Chondrocyte (in vitro differentiated cells): ENCODE results near the gene KLHL8. TPM values are rescaled to one million over a fixed set of nuclear protein-coding genes. Genes with fewer than 3 reads are reported as not detected.

ENCODE experiments used
- DNase-seq: peaks from one replicate; pipeline ENCODE4 v3.0.0; 2021; ENCODE audit warnings: mixed read lengths, low spot score
- H3K27ac Mint-ChIP-seq: one replicate; pipeline ENCODE4 v1.8.0; 2021; ENCODE audit warnings: mild to moderate bottlenecking, moderate library complexity, mixed read lengths; ENCODE audit not compliant: unreplicated experiment
- H3K27me3 Mint-ChIP-seq: 2 replicates; pipeline ENCODE4 v1.8.0; 2021; ENCODE audit warnings: low read depth, mixed read lengths
- H3K36me3 Mint-ChIP-seq: 2 replicates; pipeline ENCODE4 v1.8.0; 2021; ENCODE audit warnings: low read depth, mixed read lengths
- H3K4me1 Mint-ChIP-seq: 2 replicates; pipeline ENCODE4 v1.8.0; 2021; ENCODE audit warnings: low read depth, mild to moderate bottlenecking, mixed read lengths
- H3K4me3 Mint-ChIP-seq: one replicate; pipeline ENCODE4 v1.8.0; 2021; ENCODE audit warnings: mild to moderate bottlenecking, moderate library complexity, mixed read lengths; ENCODE audit not compliant: unreplicated experiment
- H3K9me3 Mint-ChIP-seq: 2 replicates; pipeline ENCODE4 v1.8.0; 2021; ENCODE audit warnings: low read depth, mixed read lengths
- total RNA-seq: library from RNA; stranded (reverse); gene quantifications from 3 replicates; pipeline ENCODE4 v1.2.1, GENCODE V29; 2021
- TF ChIP-seq, protein P1 (sequence below): fragments of 200-600 bp; sonication (generic); IDR thresholded peaks from 2 replicates; pipeline ENCODE4 v1.5.0; 2021; ENCODE audit warnings: antibody characterized with exemption, mild to moderate bottlenecking, moderate library complexity

Gene KLHL8
- total RNA-seq, 1 donor from 2014 or later = 9.1 TPM

DNA sequence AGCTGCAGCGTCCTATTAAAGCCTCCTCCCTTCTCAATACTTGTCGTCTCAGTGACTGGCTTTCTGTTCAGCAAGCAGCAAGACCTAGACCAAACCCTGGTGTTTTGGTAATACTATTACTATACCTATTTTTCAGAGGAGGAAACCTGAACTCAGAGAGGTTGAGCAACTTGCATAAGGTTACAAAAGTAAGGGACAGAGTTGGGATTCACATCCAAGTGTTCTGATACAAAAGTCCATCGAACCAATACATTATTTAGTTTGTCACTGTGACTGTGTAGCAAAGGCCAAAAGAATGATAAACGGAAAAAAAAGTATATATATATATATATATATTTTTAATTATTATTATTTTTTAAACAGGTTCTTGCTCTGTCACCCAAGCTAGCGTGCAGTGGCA, 29.9 kb upstream of the KLHL8 start:
- no peak for DNase-seq
- no peaks in the 10 kb centered on the region for H3K36me3 Mint-ChIP-seq
- no peaks in the 10 kb centered on the region for H3K4me1 Mint-ChIP-seq
- no peak overlapping the region for H3K4me3 Mint-ChIP-seq
- no peak overlapping the region for H3K27ac Mint-ChIP-seq
- TF ChIP-seq, protein P1, sequence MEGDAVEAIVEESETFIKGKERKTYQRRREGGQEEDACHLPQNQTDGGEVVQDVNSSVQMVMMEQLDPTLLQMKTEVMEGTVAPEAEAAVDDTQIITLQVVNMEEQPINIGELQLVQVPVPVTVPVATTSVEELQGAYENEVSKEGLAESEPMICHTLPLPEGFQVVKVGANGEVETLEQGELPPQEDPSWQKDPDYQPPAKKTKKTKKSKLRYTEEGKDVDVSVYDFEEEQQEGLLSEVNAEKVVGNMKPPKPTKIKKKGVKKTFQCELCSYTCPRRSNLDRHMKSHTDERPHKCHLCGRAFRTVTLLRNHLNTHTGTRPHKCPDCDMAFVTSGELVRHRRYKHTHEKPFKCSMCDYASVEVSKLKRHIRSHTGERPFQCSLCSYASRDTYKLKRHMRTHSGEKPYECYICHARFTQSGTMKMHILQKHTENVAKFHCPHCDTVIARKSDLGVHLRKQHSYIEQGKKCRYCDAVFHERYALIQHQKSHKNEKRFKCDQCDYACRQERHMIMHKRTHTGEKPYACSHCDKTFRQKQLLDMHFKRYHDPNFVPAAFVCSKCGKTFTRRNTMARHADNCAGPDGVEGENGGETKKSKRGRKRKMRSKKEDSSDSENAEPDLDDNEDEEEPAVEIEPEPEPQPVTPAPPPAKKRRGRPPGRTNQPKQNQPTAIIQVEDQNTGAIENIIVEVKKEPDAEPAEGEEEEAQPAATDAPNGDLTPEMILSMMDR = no peak
- peaks cover 4% of the 10 kb centered on the region for H3K9me3 Mint-ChIP-seq
- no peaks in the 10 kb centered on the region for H3K27me3 Mint-ChIP-seq

DNA sequence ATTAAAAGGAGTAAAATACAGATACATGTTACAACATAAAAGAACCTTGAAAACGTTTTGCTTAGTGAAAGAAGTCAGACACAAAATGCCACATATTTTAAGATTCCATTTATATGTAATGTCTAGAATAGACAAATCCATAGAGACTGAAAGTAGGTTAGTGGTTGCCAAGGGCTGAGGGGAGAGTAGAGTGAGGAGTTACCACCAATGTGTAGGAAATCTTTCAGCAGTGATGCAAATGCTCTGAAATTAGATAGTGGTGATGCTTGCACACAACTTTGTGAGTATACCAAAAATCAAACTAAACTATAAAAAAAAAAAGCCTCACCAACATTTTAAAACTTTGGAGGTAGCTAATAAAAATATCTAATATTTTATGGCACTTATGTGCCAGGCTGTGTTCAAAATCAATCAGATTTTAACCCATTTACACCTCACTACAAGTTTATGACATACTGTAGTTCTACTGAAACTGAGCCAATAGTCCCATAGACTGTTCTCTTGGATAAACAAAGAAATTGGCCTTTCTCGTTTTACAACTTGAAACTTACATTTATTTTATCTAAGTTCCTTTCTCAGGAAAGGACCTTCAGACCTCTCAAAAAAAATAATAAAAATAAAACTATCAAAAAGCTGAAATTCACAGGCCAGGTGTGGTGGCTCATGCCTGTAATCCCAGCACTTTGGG, 29.1 kb upstream of the KLHL8 start:
- DNase-seq = no peak
- H3K4me1 Mint-ChIP-seq = no peaks in the 10 kb centered on the region
- peaks cover 8% of the 10 kb centered on the region for H3K9me3 Mint-ChIP-seq
- H3K36me3 Mint-ChIP-seq = no peaks in the 10 kb centered on the region
- no peak overlapping the region for H3K4me3 Mint-ChIP-seq
- H3K27me3 Mint-ChIP-seq = no peaks in the 10 kb centered on the region
- no peak overlapping the region for H3K27ac Mint-ChIP-seq
- TF ChIP-seq, protein P1 = no peak

DNA sequence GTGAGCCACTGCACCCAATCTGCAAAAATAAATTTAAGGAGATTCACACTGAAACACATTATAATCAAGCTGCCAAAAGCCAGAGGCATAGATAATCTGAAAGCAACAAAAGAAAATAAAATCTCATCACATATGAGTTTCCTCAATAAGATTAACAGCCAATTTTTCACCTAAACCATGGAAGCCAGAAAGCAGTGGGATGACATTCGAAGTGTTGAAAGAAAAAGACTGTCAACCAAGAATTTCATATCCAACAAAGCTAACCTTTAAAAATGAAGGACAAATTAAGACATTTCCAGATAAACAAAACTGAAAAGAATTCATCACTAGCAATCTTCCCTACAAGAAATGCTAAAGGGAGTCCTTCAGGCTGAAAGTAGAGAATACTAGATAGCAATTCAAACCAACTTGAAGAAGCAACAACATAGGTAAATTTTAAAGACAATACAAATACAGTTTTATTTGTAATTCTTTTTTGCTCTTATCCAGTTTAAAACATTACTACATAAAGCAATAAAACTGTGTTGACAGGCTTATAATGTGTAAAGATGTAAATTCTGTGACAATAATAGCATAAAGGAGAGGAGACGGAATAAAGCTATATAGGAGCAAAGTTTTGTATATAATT, 23.1 kb upstream of the KLHL8 start:
- Mint-ChIP-seq H3K9me3 (peaks cover 28% of the 10 kb centered on the region), H3K36me3 (peaks cover 8% of the 10 kb centered on the region), H3K27ac (no peak overlapping the region), H3K4me1 (peaks cover 8% of the 10 kb centered on the region), H3K27me3 (no peaks in the 10 kb centered on the region), H3K4me3 (no peak overlapping the region)
- TF ChIP-seq, protein P1 = no peak
- no peak for DNase-seq

DNA sequence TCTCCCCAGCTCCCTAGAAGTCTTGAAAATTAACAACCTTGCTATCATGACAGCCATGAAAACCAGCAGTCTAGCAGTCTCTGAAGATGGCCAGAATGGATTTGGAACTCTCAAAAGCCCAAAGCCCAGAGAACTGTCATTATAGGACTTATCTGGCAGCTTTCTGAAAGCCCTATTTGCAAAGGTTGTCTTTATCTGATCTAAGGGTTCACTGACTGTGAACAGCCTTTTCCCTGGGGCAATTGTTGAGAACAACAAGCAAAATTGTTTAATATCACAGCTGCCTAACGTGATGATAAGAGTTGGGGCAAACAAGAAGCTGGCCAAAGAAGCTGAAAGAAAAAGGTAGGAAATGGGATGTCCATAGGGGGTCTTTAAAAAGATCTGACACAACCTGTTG, 20.9 kb upstream of the KLHL8 start:
- Mint-ChIP-seq H3K36me3 (peaks cover 8% of the 10 kb centered on the region), H3K4me1 (peaks cover 8% of the 10 kb centered on the region), H3K9me3 (peaks cover 25% of the 10 kb centered on the region), H3K27ac (no peak overlapping the region), H3K27me3 (no peaks in the 10 kb centered on the region), H3K4me3 (no peak overlapping the region)
- TF ChIP-seq, protein P1 = no peak
- DNase-seq = no peak

DNA sequence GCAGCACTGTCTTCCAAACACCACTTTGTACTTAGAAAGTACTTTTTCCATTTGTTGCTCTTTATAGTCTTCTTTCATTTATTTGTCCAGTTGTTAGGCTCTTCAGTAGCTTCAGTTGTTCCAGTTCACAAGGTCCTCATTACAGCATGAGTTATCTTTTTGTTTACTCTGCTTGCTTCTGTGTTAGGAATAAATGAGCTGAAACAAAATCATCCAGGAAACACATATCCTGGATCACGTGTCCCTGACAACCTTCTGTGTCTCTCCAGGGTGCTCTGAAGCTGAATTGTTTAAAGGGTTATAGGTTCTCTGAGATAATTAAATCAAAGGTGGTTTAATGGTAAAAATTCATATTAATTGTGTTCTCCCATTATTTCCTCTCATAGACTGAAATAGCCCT, 19.9 kb upstream of the KLHL8 start:
- DNase-seq = no peak
- H3K27ac Mint-ChIP-seq = no peak overlapping the region

More for the DNA sequence above, 19.9 kb upstream of the KLHL8 start:
- TF ChIP-seq, protein P1 = no peak
- Mint-ChIP-seq H3K4me1 (peaks cover 12% of the 10 kb centered on the region), H3K4me3 (no peak overlapping the region), H3K9me3 (peaks cover 25% of the 10 kb centered on the region), H3K36me3 (peaks cover 8% of the 10 kb centered on the region), H3K27me3 (no peaks in the 10 kb centered on the region)
